ENCODE results near the gene AKAP5.
"Not testable (repeated sequence)": the region's sequence is repeated elsewhere in the genome, so short reads cannot be mapped to it uniquely, and the experiment has no call there.

AKAP5 gene

GRCh38 chr14:64502456-64502855 lies 37.2 kb downstream of the AKAP5 start:
- no peak for DNase-seq (ENCODE audit: low read depth in 2 of 3, low spot score in 1 of 3)

GRCh38 chr14:64502887-64503433 lies 37.7 kb downstream of the AKAP5 start:
- peak in 1 of 3 donors; percentile 12 for DNase-seq (ENCODE audit: low read depth in 2 of 3, low spot score in 1 of 3)

GRCh38 chr14:64503434-64504309 lies 38.4 kb downstream of the AKAP5 start, which contains the start of gene ZBTB25:
Gene ZBTB25, minus strand, starts transcription at chr14:64503838. Its CDS starts 13,305 bp downstream, at chr14:64490533.
- DNase-seq (ENCODE audit: low read depth in 2 of 3, low spot score in 1 of 3), result peak; percentile 85 to 89 (median 87)

- DNase-seq (ENCODE audit: low read depth in 2 of 3, low spot score in 1 of 3), result peak; percentile 73 to 85 (median 80)
These were observed 39.1 kb downstream of the AKAP5 start, which contains the start of gene ZBTB1 for GRCh38 chr14:64504310-64504896. Gene ZBTB1, plus strand, starts transcription at chr14:64504770. Its CDS starts 16,735 bp downstream, at chr14:64521505.

GRCh38 chr14:64504897-64505794 lies 39.8 kb downstream of the AKAP5 start:
- DNase-seq (ENCODE audit: low read depth in 2 of 3, low spot score in 1 of 3), result peak; percentile 79 to 83 (median 81)

GRCh38 chr14:64506721-64507120 lies 41.4 kb downstream of the AKAP5 start:
- DNase-seq (ENCODE audit: low read depth in 2 of 3, low spot score in 1 of 3), result no peak

GRCh38 chr14:64507376-64508156 lies 42.3 kb downstream of the AKAP5 start:
- DNase-seq (ENCODE audit: low read depth in 2 of 3, low spot score in 1 of 3), result peak in 2 of 3 donors; percentile 20

- no peak for DNase-seq (ENCODE audit: low read depth in 2 of 3, low spot score in 1 of 3)
These were observed 43.0 kb downstream of the AKAP5 start for GRCh38 chr14:64508215-64508776.

GRCh38 chr14:64509036-64509435 lies 43.7 kb downstream of the AKAP5 start:
- no peak for DNase-seq (ENCODE audit: low read depth in 2 of 3, low spot score in 1 of 3)

GRCh38 chr14:64510825-64511671 lies 45.7 kb downstream of the AKAP5 start:
- DNase-seq (ENCODE audit: low read depth in 2 of 3, low spot score in 1 of 3), result peak; percentile 24 to 74 (median 51)

- DNase-seq (ENCODE audit: low read depth in 2 of 3, low spot score in 1 of 3), result no peak
These were observed 48.0 kb downstream of the AKAP5 start for GRCh38 chr14:64513271-64513670.

GRCh38 chr14:64515053-64515452 lies 49.8 kb downstream of the AKAP5 start:
- no peak for DNase-seq (ENCODE audit: low read depth in 2 of 3, low spot score in 1 of 3)

- no peak for DNase-seq (ENCODE audit: low read depth in 2 of 3, low spot score in 1 of 3)
These were observed 51.7 kb downstream of the AKAP5 start for GRCh38 chr14:64516969-64517368.

- DNase-seq (ENCODE audit: low read depth in 2 of 3, low spot score in 1 of 3), result not testable (repeated sequence)
These were observed 52.4 kb downstream of the AKAP5 start for GRCh38 chr14:64517667-64518066.

- DNase-seq (ENCODE audit: low read depth in 2 of 3, low spot score in 1 of 3), result no peak
These were observed 52.9 kb downstream of the AKAP5 start for GRCh38 chr14:64518229-64518628.

GRCh38 chr14:64520699-64521098 lies 55.4 kb downstream of the AKAP5 start:
- no peak for DNase-seq (ENCODE audit: low read depth in 2 of 3, low spot score in 1 of 3)

- no peak for DNase-seq (ENCODE audit: low read depth in 2 of 3, low spot score in 1 of 3)
These were observed 57.5 kb downstream of the AKAP5 start for GRCh38 chr14:64522591-64523355.
